ENCODE measurements around the gene ITPK1. TPM values are rescaled to one million over a fixed set of nuclear protein-coding genes. Genes with fewer than 3 reads are reported as not detected.

The ITPK1 gene
- total RNA-seq, 4 donors from 2014 or later = 108 to 221 (median 138) TPM

DNA sequence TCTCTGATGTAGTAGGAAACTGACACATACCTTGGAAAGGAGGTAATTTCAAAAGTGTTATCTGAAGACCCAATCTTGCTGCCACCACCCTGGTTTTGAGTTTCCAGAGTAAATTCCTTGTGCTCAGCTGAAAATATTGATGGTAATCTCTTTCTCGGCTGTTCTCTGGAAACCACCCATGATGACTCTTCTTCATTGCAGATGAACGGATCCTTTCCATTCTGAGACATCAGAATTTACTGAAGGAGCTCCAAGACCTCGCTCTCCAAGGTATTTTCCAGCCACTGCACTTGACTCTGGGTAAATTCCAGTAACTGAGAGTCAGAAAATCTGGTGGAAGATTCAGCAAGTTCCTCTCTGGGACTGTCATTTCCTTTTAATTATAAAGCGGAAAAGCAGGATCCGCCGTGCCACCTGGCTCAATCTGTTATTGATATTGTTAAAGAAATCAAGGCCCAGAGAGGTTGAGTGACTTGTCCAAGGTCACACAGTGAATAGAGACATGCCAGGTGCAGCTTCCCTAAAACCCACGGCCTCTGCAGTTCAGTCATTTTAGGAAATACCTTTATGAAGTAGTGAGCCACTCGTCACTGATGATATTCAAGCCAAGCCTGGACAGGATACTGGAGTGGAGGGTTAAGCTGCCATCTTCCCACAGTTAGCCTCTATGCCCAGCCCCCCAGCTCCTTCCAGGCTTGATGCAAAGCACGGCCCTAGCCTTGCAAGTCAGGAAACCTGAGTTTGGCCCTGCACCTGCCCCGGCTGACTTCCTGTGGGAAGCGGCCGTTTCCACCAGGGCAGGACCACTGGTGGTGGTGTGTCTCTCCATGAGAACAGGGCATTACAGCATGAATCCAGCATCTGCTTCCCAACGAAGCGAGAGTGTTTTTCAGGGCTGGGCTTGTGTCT lies 188.1 kb downstream of the ITPK1 start:
- peaks cover 0 to 10% (median 9%) of the 10 kb centered on the region in 4 donors for H3K4me1 ChIP-seq
- H3K9me3 ChIP-seq = no peaks in the 10 kb centered on the region
- DNase-seq (ENCODE audit: extremely low spot score) = no peak
- 71% methylated on average over 13 of the region's 14 CpGs for WGBS
- H3K36me3 ChIP-seq = no peaks in the 10 kb centered on the region
- peaks cover 0 to 20% (median 5%) of the 10 kb centered on the region in 4 donors for H3K27me3 ChIP-seq
- H3K27ac ChIP-seq (replicated peaks in 1 of 4) = no peak overlapping the region
- H3K4me3 ChIP-seq = no peak overlapping the region
- intact Hi-C loops (cut with DNase I) = no loop called here
- TF ChIP-seq EP300 (IDR thresholded peaks at IDR 0.05) = no peak
- TF ChIP-seq, protein P1, sequence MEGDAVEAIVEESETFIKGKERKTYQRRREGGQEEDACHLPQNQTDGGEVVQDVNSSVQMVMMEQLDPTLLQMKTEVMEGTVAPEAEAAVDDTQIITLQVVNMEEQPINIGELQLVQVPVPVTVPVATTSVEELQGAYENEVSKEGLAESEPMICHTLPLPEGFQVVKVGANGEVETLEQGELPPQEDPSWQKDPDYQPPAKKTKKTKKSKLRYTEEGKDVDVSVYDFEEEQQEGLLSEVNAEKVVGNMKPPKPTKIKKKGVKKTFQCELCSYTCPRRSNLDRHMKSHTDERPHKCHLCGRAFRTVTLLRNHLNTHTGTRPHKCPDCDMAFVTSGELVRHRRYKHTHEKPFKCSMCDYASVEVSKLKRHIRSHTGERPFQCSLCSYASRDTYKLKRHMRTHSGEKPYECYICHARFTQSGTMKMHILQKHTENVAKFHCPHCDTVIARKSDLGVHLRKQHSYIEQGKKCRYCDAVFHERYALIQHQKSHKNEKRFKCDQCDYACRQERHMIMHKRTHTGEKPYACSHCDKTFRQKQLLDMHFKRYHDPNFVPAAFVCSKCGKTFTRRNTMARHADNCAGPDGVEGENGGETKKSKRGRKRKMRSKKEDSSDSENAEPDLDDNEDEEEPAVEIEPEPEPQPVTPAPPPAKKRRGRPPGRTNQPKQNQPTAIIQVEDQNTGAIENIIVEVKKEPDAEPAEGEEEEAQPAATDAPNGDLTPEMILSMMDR (IDR thresholded peaks at IDR 0.05) = no peak
- TF ChIP-seq POLR2AphosphoS5 (IDR thresholded peaks at IDR 0.05) = no peak
- no peak for TF ChIP-seq POLR2A (IDR thresholded peaks at IDR 0.05; ENCODE audit: low read depth)

DNA sequence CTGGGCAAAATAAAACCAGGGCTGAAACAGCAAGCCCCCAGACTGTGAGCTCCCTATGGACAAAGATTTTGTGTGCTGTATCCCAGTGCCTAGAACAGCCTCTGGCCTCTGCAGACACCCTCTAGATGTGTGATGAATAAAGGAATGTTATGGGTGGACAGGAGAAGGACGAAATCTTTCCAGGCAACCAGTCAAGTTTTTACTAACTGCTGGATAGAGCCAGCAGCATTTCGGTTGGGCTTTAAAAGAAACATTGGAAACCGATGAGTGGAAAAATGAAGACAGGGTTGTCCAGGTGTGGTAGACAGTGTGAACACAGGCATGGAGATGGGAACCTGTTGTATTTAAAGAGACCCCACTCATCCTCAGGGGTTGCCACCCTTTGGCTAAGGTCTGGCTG lies 188.8 kb downstream of the ITPK1 start:
- peaks cover 0 to 11% (median 9%) of the 10 kb centered on the region in 4 donors for H3K4me1 ChIP-seq
- no peak overlapping the region for H3K27ac ChIP-seq (replicated peaks in 1 of 4)
- H3K27me3 ChIP-seq = peaks cover 0 to 26% (median 8%) of the 10 kb centered on the region in 4 donors
- no peak for DNase-seq (ENCODE audit: extremely low spot score)
- no peaks in the 10 kb centered on the region for H3K36me3 ChIP-seq
- intact Hi-C loops (cut with DNase I) = no loop called here
- TF ChIP-seq POLR2A (IDR thresholded peaks at IDR 0.05; ENCODE audit: low read depth) (no peak), EP300 (IDR thresholded peaks at IDR 0.05) (no peak), POLR2AphosphoS5 (IDR thresholded peaks at IDR 0.05) (no peak)
- TF ChIP-seq, protein P1 (IDR thresholded peaks at IDR 0.05) = no peak
- H3K4me3 ChIP-seq = no peak overlapping the region
- no peaks in the 10 kb centered on the region for H3K9me3 ChIP-seq
- 47% methylated on average over 3 of the region's 3 CpGs for WGBS

DNA sequence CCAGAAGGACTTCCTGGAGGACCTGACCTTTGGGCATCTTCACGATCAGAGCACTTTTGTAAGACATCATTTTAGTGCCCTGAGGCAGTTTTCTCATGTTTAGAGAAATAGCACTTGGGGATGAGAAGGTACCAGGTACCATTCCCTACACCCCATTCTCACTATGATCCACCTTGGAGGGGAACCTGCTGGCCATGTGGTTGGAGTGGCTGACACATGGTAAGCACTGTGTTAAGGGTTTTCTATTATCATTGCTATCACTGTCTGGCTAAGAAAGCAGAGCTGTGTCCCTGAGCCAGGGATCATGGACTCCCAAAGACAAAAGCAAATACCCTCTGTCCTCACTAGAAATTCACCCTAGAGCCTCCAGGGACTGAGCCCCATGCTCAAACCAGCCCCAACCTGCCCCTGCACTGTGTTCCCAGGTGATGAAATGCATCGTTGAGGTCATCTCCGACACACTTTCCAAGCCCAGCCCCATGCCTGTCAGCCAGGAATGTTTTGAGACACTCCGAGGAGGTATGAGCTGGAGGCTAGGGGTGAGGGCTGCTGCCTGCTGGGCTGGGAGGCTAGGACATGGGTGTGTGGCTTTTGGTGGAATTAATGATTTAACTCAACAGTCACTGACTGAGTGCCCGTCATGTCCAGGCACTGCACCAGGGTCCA lies 189.4 kb downstream of the ITPK1 start:
- Histone ChIP-seq H3K4me3 (no peak overlapping the region), H3K36me3 (no peaks in the 10 kb centered on the region), H3K27ac (replicated peaks in 1 of 4) (no peak overlapping the region), H3K27me3 (peaks cover 0 to 33% (median 8%) of the 10 kb centered on the region in 4 donors), H3K9me3 (no peaks in the 10 kb centered on the region), H3K4me1 (peaks cover 0 to 11% (median 9%) of the 10 kb centered on the region in 4 donors)
- no peak for DNase-seq (ENCODE audit: extremely low spot score)
- intact Hi-C loops (cut with DNase I) = no loop called here
- WGBS = 85% methylated on average over 4 of the region's 5 CpGs
- no peak for TF ChIP-seq POLR2AphosphoS5 (IDR thresholded peaks at IDR 0.05)
- no peak for TF ChIP-seq EP300 (IDR thresholded peaks at IDR 0.05)
- TF ChIP-seq, protein P1 (IDR thresholded peaks at IDR 0.05) = no peak

DNA sequence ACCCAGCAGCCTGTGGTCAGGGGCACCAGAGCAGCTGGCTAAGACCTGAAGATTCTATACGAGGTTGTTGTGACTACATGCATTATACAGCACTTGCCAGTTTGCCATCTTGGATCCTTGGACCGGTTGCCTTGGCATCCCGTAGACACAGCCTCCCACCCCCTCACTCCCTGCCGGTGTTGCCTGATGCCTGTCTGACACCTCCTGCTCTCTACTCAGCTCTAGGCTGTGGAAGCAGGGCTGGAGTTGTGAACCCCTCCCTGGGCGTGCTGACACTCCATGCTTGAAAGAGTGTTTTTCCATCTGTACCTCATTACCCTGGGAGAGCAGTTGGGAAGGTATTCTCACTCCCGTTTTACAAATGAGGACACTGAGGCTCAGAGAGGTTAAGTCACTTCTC lies 190.3 kb downstream of the ITPK1 start:
- TF ChIP-seq EP300 (IDR thresholded peaks at IDR 0.05) (no peak), POLR2A (IDR thresholded peaks at IDR 0.05; ENCODE audit: low read depth) (no peak), POLR2AphosphoS5 (IDR thresholded peaks at IDR 0.05) (no peak)
- TF ChIP-seq, protein P1 (IDR thresholded peaks at IDR 0.05) = no peak
- DNase-seq (ENCODE audit: extremely low spot score) = no peak
- peaks cover 0 to 37% (median 8%) of the 10 kb centered on the region in 4 donors for H3K27me3 ChIP-seq

More for the DNA sequence above, 190.3 kb downstream of the ITPK1 start:
- Histone ChIP-seq H3K27ac (replicated peaks in 1 of 4) (no peak overlapping the region), H3K9me3 (no peaks in the 10 kb centered on the region), H3K4me1 (peaks cover 0 to 11% (median 9%) of the 10 kb centered on the region in 4 donors), H3K4me3 (no peak overlapping the region), H3K36me3 (no peaks in the 10 kb centered on the region)
- intact Hi-C loops (cut with DNase I) = no loop called here
- WGBS = 71% methylated on average over 6 of the region's 6 CpGs

All from esophagus muscularis mucosa (tissue), 4 donors.